GM12891 (cell line): Measurements from ENCODE around the gene CNIH3.
A peak's percentile ranks its signal among the peaks of the same experiment; 100 is the strongest.

ENCODE experiments used
- DNase-seq: peaks from one replicate; pipeline ENCODE4 v3.0.0; 2011; ENCODE audit warnings: low spot score; ENCODE audit not compliant: insufficient read length
- FAIRE-seq: peaks from 2 replicates; lab custom pipeline; 2011; peaks lifted over from hg19 to GRCh38; lab: Jason Lieb, UNC
- PAX5 ChIP-seq: IDR thresholded peaks from 2 replicates; pipeline ENCODE4 v1.6.1; 2011; ENCODE audit warnings: low read length, moderate library complexity, mild to moderate bottlenecking; ENCODE audit not compliant: insufficient read depth, severe bottlenecking
- POLR2A ChIP-seq: IDR thresholded peaks from 2 replicates; pipeline ENCODE4 v1.6.1; 2011; ENCODE audit warnings: low read depth, low read length, control low read depth
- POLR2AphosphoS5 ChIP-seq: IDR thresholded peaks from 2 replicates; pipeline ENCODE4 v1.6.1; 2011; ENCODE audit warnings: low read depth, low read length, control low read depth
- POU2F2 ChIP-seq: IDR thresholded peaks from 2 replicates; pipeline ENCODE4 v1.6.1; 2011; ENCODE audit warnings: low read depth, mild to moderate bottlenecking, control low read depth, low read length, moderate library complexity
- SPI1 ChIP-seq: IDR thresholded peaks from 2 replicates; pipeline ENCODE4 v1.6.1; 2011; ENCODE audit warnings: low read depth, low read length, control low read depth
- TAF1 ChIP-seq: IDR thresholded peaks from 2 replicates; pipeline ENCODE4 v1.6.1; 2011; ENCODE audit warnings: low read depth, low read length, control low read depth

CNIH3 gene

GRCh38 chr1:224637515-224637914 is 21.4 kb downstream of the CNIH3 start:
- DNase-seq (no peak), FAIRE-seq (no peak)
- TF ChIP-seq SPI1 (no peak), PAX5 (no peak), POLR2AphosphoS5 (no peak), POLR2A (no peak), TAF1 (no peak), POU2F2 (no peak)

GRCh38 chr1:224637936-224638335 is 21.8 kb downstream of the CNIH3 start:
- FAIRE-seq (no peak), DNase-seq (no peak)
- TF ChIP-seq POLR2A, result no peak
- TF ChIP-seq TAF1, result no peak
- no peak for TF ChIP-seq POU2F2
- TF ChIP-seq POLR2AphosphoS5, result no peak

- DNase-seq, result no peak
- FAIRE-seq, result no peak
- no peak for TF ChIP-seq TAF1
- TF ChIP-seq POU2F2, result no peak
- TF ChIP-seq SPI1, result no peak
- TF ChIP-seq POLR2AphosphoS5, result no peak
- no peak for TF ChIP-seq PAX5
- no peak for TF ChIP-seq POLR2A
Observed at GRCh38 chr1:224639426-224639975, 23.4 kb downstream of the CNIH3 start.

- DNase-seq, result no peak
- TF ChIP-seq POU2F2, result no peak
- TF ChIP-seq POLR2AphosphoS5, result no peak
- TF ChIP-seq SPI1, result no peak
- TF ChIP-seq TAF1, result no peak
- no peak for TF ChIP-seq POLR2A
- TF ChIP-seq PAX5, result no peak
- no peak for FAIRE-seq
Observed at GRCh38 chr1:224640018-224640417, 23.9 kb downstream of the CNIH3 start.

- DNase-seq (no peak), FAIRE-seq (no peak)
- TF ChIP-seq SPI1 (no peak), POLR2A (no peak), TAF1 (no peak), POLR2AphosphoS5 (no peak), PAX5 (no peak), POU2F2 (no peak)
Observed at GRCh38 chr1:224640587-224640986, 24.5 kb downstream of the CNIH3 start.

GRCh38 chr1:224641030-224641429 is 24.9 kb downstream of the CNIH3 start:
- no peak for TF ChIP-seq SPI1
- no peak for TF ChIP-seq POU2F2
- TF ChIP-seq TAF1, result no peak
- no peak for TF ChIP-seq POLR2A
- TF ChIP-seq PAX5, result no peak
- no peak for TF ChIP-seq POLR2AphosphoS5
- FAIRE-seq (no peak), DNase-seq (no peak)

GRCh38 chr1:224643653-224644052 is 27.5 kb downstream of the CNIH3 start:
- no peak for TF ChIP-seq PAX5
- no peak for TF ChIP-seq POLR2A
- no peak for TF ChIP-seq SPI1
- TF ChIP-seq TAF1, result no peak
- no peak for TF ChIP-seq POLR2AphosphoS5
- TF ChIP-seq POU2F2, result no peak
- DNase-seq, result no peak
- FAIRE-seq, result no peak

GRCh38 chr1:224644553-224645154 is 28.5 kb downstream of the CNIH3 start:
- FAIRE-seq (peak; percentile 94), DNase-seq (peak; percentile 59)
- no peak for TF ChIP-seq POLR2A
- TF ChIP-seq TAF1, result no peak
- no peak for TF ChIP-seq PAX5
- TF ChIP-seq POLR2AphosphoS5, result no peak
- TF ChIP-seq POU2F2, result no peak
- no peak for TF ChIP-seq SPI1

- TF ChIP-seq SPI1, result no peak
- TF ChIP-seq POLR2AphosphoS5, result no peak
- TF ChIP-seq PAX5, result no peak
- TF ChIP-seq TAF1, result no peak
- no peak for TF ChIP-seq POU2F2
- TF ChIP-seq POLR2A, result no peak
- FAIRE-seq (no peak), DNase-seq (no peak)
Observed at GRCh38 chr1:224647449-224647848, 31.3 kb downstream of the CNIH3 start.

- FAIRE-seq, result no peak
Observed at GRCh38 chr1:224650290-224650689, 34.2 kb downstream of the CNIH3 start.

More at GRCh38 chr1:224650290-224650689, 34.2 kb downstream of the CNIH3 start:
- TF ChIP-seq POLR2AphosphoS5 (no peak), POLR2A (no peak), SPI1 (no peak), TAF1 (no peak), POU2F2 (no peak), PAX5 (no peak)
- DNase-seq, result no peak
